Measurements from ENCODE around the gene ST3GAL3.

The ST3GAL3 gene

DNA sequence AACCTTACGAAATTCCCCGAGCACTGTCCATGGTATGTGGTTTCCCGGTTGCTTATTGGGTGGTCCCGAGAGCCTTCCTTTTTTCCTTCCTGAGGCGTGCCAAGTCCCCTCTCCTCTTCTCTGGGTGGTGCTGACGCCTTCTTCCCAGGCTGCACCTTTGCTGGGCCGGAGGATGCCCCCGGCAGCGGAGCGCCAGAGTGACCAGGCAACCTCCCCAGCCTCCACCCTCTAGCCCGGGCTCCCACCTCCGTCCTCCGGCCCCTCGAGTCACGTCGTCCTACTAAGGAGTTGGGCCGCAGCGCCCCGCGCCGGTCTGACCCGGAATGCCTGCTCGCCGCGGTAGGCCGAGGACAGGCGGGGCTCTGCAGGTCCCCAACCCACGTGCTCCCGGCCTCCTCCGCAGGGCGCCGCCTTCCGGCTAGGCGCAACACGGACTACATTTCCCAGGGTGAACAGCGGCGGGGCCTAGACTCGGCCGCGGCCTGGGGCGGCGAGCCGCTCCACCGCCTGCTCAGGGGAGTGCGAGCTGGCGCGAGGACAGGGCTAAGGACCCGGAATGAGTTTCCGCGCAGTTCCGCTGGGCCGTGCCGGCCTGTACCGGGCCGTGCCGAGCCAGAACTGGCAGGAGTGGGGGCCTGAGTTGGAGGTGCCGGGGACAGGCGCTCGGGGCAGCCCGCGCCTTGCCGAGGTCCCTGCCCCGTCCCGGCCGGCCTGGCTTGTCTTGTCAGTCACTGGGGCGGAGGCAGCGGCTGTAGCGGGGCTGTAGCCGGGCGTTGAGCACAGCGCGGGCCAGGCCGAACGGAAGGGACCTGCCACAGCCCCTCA is 239.1 kb downstream of the ST3GAL3 start, which contains the start of gene IPO13:
IPO13 (plus strand) TSS at position 715 of the 825 bp plus-strand sequence. CDS start 651 bp downstream, outside the sequence.
- peaks cover 41% of the 10 kb centered on the region for H3K79me2 ChIP-seq (ENCODE audit: insufficient read depth, low read length)
- H3K27me3 ChIP-seq (ENCODE audit: insufficient read depth, low read length, poor library complexity), result no peaks in the 10 kb centered on the region
- peak within 1 kb of the TSS; percentile 92 for H3K9ac ChIP-seq (ENCODE audit: low read depth, low read length)
- peak within 1 kb of the TSS; percentile 98 for H3K4me2 ChIP-seq (ENCODE audit: insufficient read depth, low read length)
- peaks cover 39% of the 10 kb centered on the region for H3K4me1 ChIP-seq (ENCODE audit: insufficient read depth, low read length)
- ATAC-seq (ENCODE audit: insufficient read depth, low read depth) (peak; percentile 94), DNase-seq (peak; percentile 96)
- peak within 1 kb of the TSS; percentile 100 for H2AFZ ChIP-seq (ENCODE audit: low read depth, low read length)
- peaks cover 19% of the 10 kb centered on the region for H3K36me3 ChIP-seq (ENCODE audit: insufficient read depth, low read length)
- peak within 1 kb of the TSS; percentile 99 for H3K27ac ChIP-seq (ENCODE audit: low read length)
- H3K9me3 ChIP-seq (ENCODE audit: insufficient read depth, low read length, severe bottlenecking), result no peaks in the 10 kb centered on the region
- TF ChIP-seq CTCF (IDR thresholded peaks at IDR 0.05; ENCODE audit: borderline replicate concordance, extremely low read depth, low read length, poor library complexity, severe bottlenecking), result peak; percentile 87
- TF ChIP-seq EZH2 (IDR thresholded peaks at IDR 0.05; ENCODE audit: borderline replicate concordance, low read depth, low read length, severe bottlenecking), result no peak
- peaks cover 17% of the 10 kb centered on the region for H4K20me1 ChIP-seq (ENCODE audit: insufficient read depth, low read length)
- peak within 1 kb of the TSS; percentile 96 to 98 for H3K4me3 ChIP-seq (ENCODE audit: low read depth in 1 of 2, low read length in 2 of 2)

- Histone ChIP-seq H3K27me3 (ENCODE audit: insufficient read depth, low read length, poor library complexity) (no peaks in the 10 kb centered on the region), H3K4me3 (ENCODE audit: low read depth in 1 of 2, low read length in 2 of 2) (peak overlapping the region; percentile 96 to 98), H2AFZ (ENCODE audit: low read depth, low read length) (peak overlapping the region; percentile 100), H3K4me2 (ENCODE audit: insufficient read depth, low read length) (peak overlapping the region; percentile 98), H3K9ac (ENCODE audit: low read depth, low read length) (peak overlapping the region; percentile 92), H3K79me2 (ENCODE audit: insufficient read depth, low read length) (peaks cover 41% of the 10 kb centered on the region), H3K4me1 (ENCODE audit: insufficient read depth, low read length) (peaks cover 39% of the 10 kb centered on the region), H3K27ac (ENCODE audit: low read length) (peak overlapping the region; percentile 99), H3K9me3 (ENCODE audit: insufficient read depth, low read length, severe bottlenecking) (no peaks in the 10 kb centered on the region), H4K20me1 (ENCODE audit: insufficient read depth, low read length) (peaks cover 17% of the 10 kb centered on the region), H3K36me3 (ENCODE audit: insufficient read depth, low read length) (peaks cover 19% of the 10 kb centered on the region)
- ATAC-seq (ENCODE audit: insufficient read depth, low read depth) (peak; percentile 12; the same call in 2 of the 3 replicates), DNase-seq (peak; percentile 28)
- no peak for TF ChIP-seq EZH2 (IDR thresholded peaks at IDR 0.05; ENCODE audit: borderline replicate concordance, low read depth, low read length, severe bottlenecking)
- TF ChIP-seq CTCF (IDR thresholded peaks at IDR 0.05; ENCODE audit: borderline replicate concordance, extremely low read depth, low read length, poor library complexity, severe bottlenecking), result no peak
These were observed 239.9 kb downstream of the ST3GAL3 start for GRCh38 chr1:43947061-43947873.

DNA sequence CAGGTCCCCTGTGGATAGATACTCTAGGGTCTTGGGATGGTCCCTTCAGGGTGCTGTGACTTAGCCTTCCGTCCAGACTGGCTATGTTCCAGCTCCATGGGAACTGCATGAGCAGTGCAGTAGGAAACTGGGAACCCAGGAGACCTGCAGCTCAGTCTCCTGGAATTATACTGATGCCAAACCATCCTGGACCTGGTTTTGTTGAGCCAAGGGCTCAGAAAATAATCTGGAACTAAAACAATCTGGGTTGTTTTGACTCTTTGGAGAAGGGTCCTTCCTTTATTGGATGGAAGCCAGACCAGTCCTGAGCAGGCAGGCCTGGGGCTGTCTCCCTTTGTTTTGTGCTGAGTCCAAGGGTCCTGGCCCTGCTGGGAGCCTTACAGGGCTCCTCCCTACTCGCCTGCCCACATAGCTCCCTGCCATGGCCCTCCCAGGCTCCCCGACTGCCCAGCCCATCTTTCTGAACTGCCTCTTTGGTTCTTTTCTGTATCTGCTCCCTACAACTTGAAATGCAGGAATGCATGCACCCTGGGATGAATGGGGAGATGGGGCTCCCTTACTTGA is 240.6 kb downstream of the ST3GAL3 start:
- Histone ChIP-seq H3K4me3 (ENCODE audit: low read depth in 1 of 2, low read length in 2 of 2) (peak overlapping the region; percentile 96 to 98; a peak in 3 of 4 replicates), H2AFZ (ENCODE audit: low read depth, low read length) (no peak overlapping the region), H4K20me1 (ENCODE audit: insufficient read depth, low read length) (peaks cover 17% of the 10 kb centered on the region), H3K27me3 (ENCODE audit: insufficient read depth, low read length, poor library complexity) (no peaks in the 10 kb centered on the region), H3K27ac (ENCODE audit: low read length) (peak overlapping the region; percentile 99; the same call in 1 of the 2 replicates), H3K4me2 (ENCODE audit: insufficient read depth, low read length) (peak overlapping the region; percentile 98), H3K36me3 (ENCODE audit: insufficient read depth, low read length) (peaks cover 19% of the 10 kb centered on the region), H3K9me3 (ENCODE audit: insufficient read depth, low read length, severe bottlenecking) (no peaks in the 10 kb centered on the region), H3K79me2 (ENCODE audit: insufficient read depth, low read length) (peaks cover 43% of the 10 kb centered on the region), H3K4me1 (ENCODE audit: insufficient read depth, low read length) (peaks cover 39% of the 10 kb centered on the region), H3K9ac (ENCODE audit: low read depth, low read length) (peak overlapping the region; percentile 92)
- no peak for DNase-seq
- TF ChIP-seq CTCF (IDR thresholded peaks at IDR 0.05; ENCODE audit: borderline replicate concordance, extremely low read depth, low read length, poor library complexity, severe bottlenecking) (no peak), EZH2 (IDR thresholded peaks at IDR 0.05; ENCODE audit: borderline replicate concordance, low read depth, low read length, severe bottlenecking) (no peak)
- ATAC-seq (ENCODE audit: insufficient read depth, low read depth), result no peak

Data from DND-41 (cell line).